Large intestine (tissue), 3 donors: ENCODE measurements around the gene DOK7. TPM values are rescaled to one million over a fixed set of nuclear protein-coding genes. Genes with fewer than 3 reads are reported as not detected.
A peak's percentile ranks its signal among the peaks of the same experiment; 100 is the strongest.
"Not testable (repeated sequence)": the region's sequence is repeated elsewhere in the genome, so short reads cannot be mapped to it uniquely, and the experiment has no call there.

Experiments used
- DNase-seq, 2 donors: peaks; one replicate each; pipeline versions ENCODE4 v3.0.0 to v3.0.0-alpha.2; 2013
- H3K27ac ChIP-seq: one replicate; pipeline ENCODE4 v1.5.1; 2013; ENCODE audit warnings: low read length
- H3K27me3 ChIP-seq: 2 replicates; pipeline ENCODE4 v1.6.1; 2013; ENCODE audit warnings: low read length; ENCODE audit not compliant: control insufficient read depth, insufficient read depth
- H3K36me3 ChIP-seq: 2 replicates; pipeline ENCODE4 v1.6.1; 2013; ENCODE audit warnings: low read length; ENCODE audit not compliant: control insufficient read depth, insufficient read depth
- H3K4me1 ChIP-seq: one replicate; pipeline ENCODE4 v1.6.1; 2013; ENCODE audit warnings: low read length; ENCODE audit not compliant: control insufficient read depth, insufficient read depth
- H3K4me3 ChIP-seq: one replicate; pipeline ENCODE4 v1.5.1; 2013; ENCODE audit warnings: low read length
- H3K9me3 ChIP-seq: one replicate; pipeline ENCODE4 v1.6.1; 2013; ENCODE audit warnings: mild to moderate bottlenecking, low read depth, low read length, moderate library complexity; ENCODE audit not compliant: control insufficient read depth
- WGBS: methylation state at CpG from one replicate; pipeline ENCODE4 v1.1.5; 2013; ENCODE audit warnings: low lambda C conversion rate; ENCODE audit not compliant: insufficient coverage; 5-methylcytosine and 5-hydroxymethylcytosine counted together
- polyA plus RNA-seq: library from polyadenylated mRNA; unstranded; fragments of 120-200 nt; gene quantifications from one replicate; pipeline ENCODE4 v1.2.1, GENCODE V29; 2013

Gene DOK7
- polyA plus RNA-seq, 1 donor, result 8.5 TPM

- no CpG with 5 or more reads among the region's 6 CpGs for WGBS
- DNase-seq, result no peak
- Histone ChIP-seq H3K9me3 (peaks cover 10% of the 10 kb centered on the region), H3K4me3 (no peak overlapping the region), H3K36me3 (peaks cover 79% of the 10 kb centered on the region), H3K4me1 (peaks cover 17% of the 10 kb centered on the region), H3K27me3 (no peaks in the 10 kb centered on the region), H3K27ac (no peak overlapping the region)
Measured at GRCh38 chr4:3511187-3511586, 48.1 kb downstream of the DOK7 start.

GRCh38 chr4:3511601-3512000 is 48.5 kb downstream of the DOK7 start:
- not testable (repeated sequence) for DNase-seq, H3K4me3 ChIP-seq, H3K27ac ChIP-seq, H3K27me3 ChIP-seq
- Histone ChIP-seq H3K9me3 (peaks cover 10% of the 10 kb centered on the region), H3K4me1 (peaks cover 17% of the 10 kb centered on the region), H3K36me3 (peaks cover 83% of the 10 kb centered on the region)
- no CpG with 5 or more reads among the region's 27 CpGs for WGBS

- no CpG with 5 or more reads among the region's 13 CpGs for WGBS
- H3K27me3 ChIP-seq, result no peaks in the 10 kb centered on the region
- no peak overlapping the region for H3K27ac ChIP-seq
- peaks cover 10% of the 10 kb centered on the region for H3K9me3 ChIP-seq
- H3K4me1 ChIP-seq, result peaks cover 17% of the 10 kb centered on the region
- H3K36me3 ChIP-seq, result peaks cover 84% of the 10 kb centered on the region
- DNase-seq, result no peak
- no peak overlapping the region for H3K4me3 ChIP-seq
Measured at GRCh38 chr4:3512279-3512678, 49.2 kb downstream of the DOK7 start.

GRCh38 chr4:3512719-3513118 is 49.6 kb downstream of the DOK7 start:
- Histone ChIP-seq H3K27ac (no peak overlapping the region), H3K4me3 (no peak overlapping the region), H3K27me3 (no peaks in the 10 kb centered on the region), H3K4me1 (peaks cover 17% of the 10 kb centered on the region), H3K36me3 (peaks cover 89% of the 10 kb centered on the region), H3K9me3 (peaks cover 10% of the 10 kb centered on the region)
- WGBS, result no CpG with 5 or more reads among the region's 22 CpGs
- no peak for DNase-seq

GRCh38 chr4:3513807-3514206 is 50.7 kb downstream of the DOK7 start:
- Histone ChIP-seq H3K27me3 (no peaks in the 10 kb centered on the region), H3K36me3 (peaks cover 89% of the 10 kb centered on the region), H3K9me3 (peaks cover 10% of the 10 kb centered on the region), H3K27ac (no peak overlapping the region), H3K4me1 (peaks cover 17% of the 10 kb centered on the region), H3K4me3 (no peak overlapping the region)
- DNase-seq, result no peak
- 83% methylated on average over 1 of the region's 18 CpGs for WGBS

GRCh38 chr4:3514221-3514780 is 51.2 kb downstream of the DOK7 start:
- Histone ChIP-seq H3K9me3 (peaks cover 10% of the 10 kb centered on the region), H3K4me3 (no peak overlapping the region), H3K4me1 (peaks cover 17% of the 10 kb centered on the region), H3K27ac (no peak overlapping the region), H3K27me3 (no peaks in the 10 kb centered on the region), H3K36me3 (peaks cover 91% of the 10 kb centered on the region)
- no peak for DNase-seq
- no CpG with 5 or more reads among the region's 17 CpGs for WGBS

GRCh38 chr4:3514806-3515501 is 51.8 kb downstream of the DOK7 start:
- Histone ChIP-seq H3K4me1 (peaks cover 17% of the 10 kb centered on the region), H3K27me3 (no peaks in the 10 kb centered on the region), H3K9me3 (peaks cover 10% of the 10 kb centered on the region), H3K36me3 (peaks cover 93% of the 10 kb centered on the region), H3K27ac (no peak overlapping the region), H3K4me3 (no peak overlapping the region)
- DNase-seq, result peak; percentile 53 to 78
- WGBS, result no CpG with 5 or more reads among the region's 31 CpGs

- no peak overlapping the region for H3K4me3 ChIP-seq
- H3K36me3 ChIP-seq, result peaks cover 93% of the 10 kb centered on the region
- peaks cover 10% of the 10 kb centered on the region for H3K9me3 ChIP-seq
- peak in 1 of 2 donors; percentile 22 for DNase-seq
- H3K27me3 ChIP-seq, result no peaks in the 10 kb centered on the region
- no CpG with 5 or more reads among the region's 15 CpGs for WGBS
- no peak overlapping the region for H3K27ac ChIP-seq
- peaks cover 17% of the 10 kb centered on the region for H3K4me1 ChIP-seq
Measured at GRCh38 chr4:3515646-3516045, 52.5 kb downstream of the DOK7 start.

- no CpG with 5 or more reads among the region's 32 CpGs for WGBS
- H3K36me3 ChIP-seq, result peaks cover 93% of the 10 kb centered on the region
- H3K4me1 ChIP-seq, result peaks cover 17% of the 10 kb centered on the region
- H3K4me3 ChIP-seq, result no peak overlapping the region
- H3K9me3 ChIP-seq, result peaks cover 10% of the 10 kb centered on the region
- no peak for DNase-seq
- no peak overlapping the region for H3K27ac ChIP-seq
- H3K27me3 ChIP-seq, result no peaks in the 10 kb centered on the region
Measured at GRCh38 chr4:3516061-3516835, 53.1 kb downstream of the DOK7 start.

GRCh38 chr4:3516836-3517730 is 54.0 kb downstream of the DOK7 start:
- WGBS, result no CpG with 5 or more reads among the region's 29 CpGs
- H3K27me3 ChIP-seq, result no peaks in the 10 kb centered on the region
- H3K4me1 ChIP-seq, result peaks cover 17% of the 10 kb centered on the region
- H3K9me3 ChIP-seq, result peaks cover 5% of the 10 kb centered on the region
- DNase-seq, result no peak
- H3K4me3 ChIP-seq, result no peak overlapping the region
- no peak overlapping the region for H3K27ac ChIP-seq
- H3K36me3 ChIP-seq, result peaks cover 94% of the 10 kb centered on the region
